Astrocyte of the cerebellum (primary cell): Measurements from ENCODE around the gene RAB13.
"Not testable (repeated sequence)": the region's sequence is repeated elsewhere in the genome, so short reads cannot be mapped to it uniquely, and the experiment has no call there.

Experiments used
- DNase-seq: peaks from one replicate; pipeline ENCODE4 v3.0.0-alpha.2; 2011; ENCODE audit warnings: low read depth
- H3K4me3 ChIP-seq: 2 replicates; pipeline ENCODE4 v1.5.1; 2011; ENCODE audit warnings: mild to moderate bottlenecking, low read depth, low read length, moderate library complexity
- CTCF ChIP-seq: IDR thresholded peaks from 2 replicates; pipeline ENCODE4 v1.5.1; 2012; ENCODE audit warnings: low read length, low read depth, moderate library complexity, mild to moderate bottlenecking; ENCODE audit errors: missing control alignments
- in situ Hi-C: cut with HindIII; loops from 2 replicates; pipeline ENCODE4 v1.10.0; 2017; ENCODE audit warnings: low sequenced_read_pairs

The RAB13 gene

GRCh38 chr1:153990468-153991150 lies 4.5 kb upstream of the RAB13 start, which contains the start of gene RPS27:
RPS27 (plus strand) TSS chr1:153990762; CDS start chr1:153990797, 35 bp downstream.
- TF ChIP-seq CTCF, result no peak
- peak; percentile 97 for DNase-seq
- peak within 1 kb of the TSS; percentile 85 for H3K4me3 ChIP-seq
- in situ Hi-C loops, result no loop called here

GRCh38 chr1:153987621-153988020 lies 1.5 kb upstream of the RAB13 start:
- DNase-seq, result no peak
- TF ChIP-seq CTCF, result no peak
- in situ Hi-C loops, result no loop called here
- H3K4me3 ChIP-seq, result no peak overlapping the region

- in situ Hi-C loops, result no loop called here
- DNase-seq, result no peak
- H3K4me3 ChIP-seq, result peak overlapping the region; percentile 91
Measured at GRCh38 chr1:153985341-153985912, 712 bp downstream of the RAB13 start.

GRCh38 chr1:153984123-153984894 lies 1.8 kb downstream of the RAB13 start:
- in situ Hi-C loops, result loop anchor here (5.0 kb wide), 1 partner anchor 62 kb away; the partner anchor contains the start of gene GATAD2B
- no peak for DNase-seq
- H3K4me3 ChIP-seq, result peak overlapping the region; percentile 91
- no peak for TF ChIP-seq CTCF

More at GRCh38 chr1:153985341-153985912, 712 bp downstream of the RAB13 start:
- TF ChIP-seq CTCF, result no peak

GRCh38 chr1:153981735-153982134 lies 4.4 kb downstream of the RAB13 start:
- in situ Hi-C loops, result loop anchor here (5.0 kb wide), 1 partner anchor 59 kb away; the partner anchor contains the start of gene GATAD2B
- not testable (repeated sequence) for H3K4me3 ChIP-seq, DNase-seq

- H3K4me3 ChIP-seq, in situ Hi-C loops, DNase-seq: not testable (repeated sequence)
Measured at GRCh38 chr1:153979091-153979490, 7.0 kb downstream of the RAB13 start.

- TF ChIP-seq CTCF, result no peak
- peak overlapping the region; percentile 97 for H3K4me3 ChIP-seq
- no peak for DNase-seq
- in situ Hi-C loops, result no loop called here
Measured at GRCh38 chr1:153978274-153978909, 7.7 kb downstream of the RAB13 start.
